ENCODE data around the gene GALNT7.
A peak's percentile ranks its signal among the peaks of the same experiment; 100 is the strongest.

GALNT7 gene

DNA sequence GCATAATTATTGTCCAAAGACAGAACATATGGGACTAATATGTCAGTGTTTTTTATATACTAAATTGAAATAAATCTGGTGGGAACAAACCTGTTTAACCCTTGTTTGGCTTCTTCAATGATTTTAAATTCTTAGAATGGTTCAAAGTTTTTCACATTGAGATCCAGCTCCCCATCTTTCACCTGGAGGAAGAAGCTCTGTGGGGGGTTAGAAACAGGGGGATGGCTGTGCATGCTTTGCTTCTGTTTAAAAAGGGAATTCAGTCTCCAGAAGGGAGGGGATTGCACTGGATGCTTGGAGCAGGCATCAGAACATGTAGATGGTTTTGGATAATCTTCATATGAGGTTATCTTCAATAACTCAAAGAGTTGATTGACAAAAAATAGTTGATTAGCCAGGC lies 72.1 kb downstream of the GALNT7 start:
- no peak for DNase-seq

DNA sequence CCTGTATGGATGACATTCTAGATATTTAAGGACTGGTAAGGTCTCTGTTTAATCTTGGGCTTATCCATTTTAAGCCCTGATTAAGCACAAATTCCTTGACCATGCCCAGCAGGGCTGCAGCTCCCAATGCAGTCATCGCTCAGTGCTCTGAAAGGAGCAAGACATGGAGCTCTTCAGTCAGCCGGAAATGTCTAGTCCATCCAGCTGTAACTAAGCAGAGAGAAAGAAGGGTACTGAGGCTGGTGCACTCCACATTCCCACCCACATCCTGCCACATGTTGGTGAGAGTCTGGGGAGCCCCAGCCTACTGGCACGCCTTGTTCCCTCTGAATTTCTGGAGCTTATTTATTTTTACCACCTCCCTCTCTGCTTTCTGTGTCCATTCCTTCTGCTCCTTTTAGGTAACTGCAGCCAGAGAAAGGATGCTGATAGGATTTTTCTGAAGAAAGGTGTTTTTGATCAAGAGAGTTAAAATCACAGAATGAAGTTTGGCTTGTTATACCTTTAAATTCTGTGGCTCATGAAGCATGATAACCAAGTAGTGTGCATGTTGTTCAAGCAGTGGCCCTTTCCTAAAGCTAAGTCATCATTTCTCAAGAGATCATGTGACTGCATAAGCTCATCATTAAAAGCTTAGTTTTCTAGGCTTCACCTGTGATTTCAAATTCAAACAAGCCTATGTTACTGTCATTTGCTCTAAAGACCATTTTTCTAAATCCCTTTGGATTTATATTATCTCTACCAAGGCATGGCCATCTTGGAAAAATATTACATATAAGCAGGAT lies 74.0 kb downstream of the GALNT7 start:
- no peak for DNase-seq

DNA sequence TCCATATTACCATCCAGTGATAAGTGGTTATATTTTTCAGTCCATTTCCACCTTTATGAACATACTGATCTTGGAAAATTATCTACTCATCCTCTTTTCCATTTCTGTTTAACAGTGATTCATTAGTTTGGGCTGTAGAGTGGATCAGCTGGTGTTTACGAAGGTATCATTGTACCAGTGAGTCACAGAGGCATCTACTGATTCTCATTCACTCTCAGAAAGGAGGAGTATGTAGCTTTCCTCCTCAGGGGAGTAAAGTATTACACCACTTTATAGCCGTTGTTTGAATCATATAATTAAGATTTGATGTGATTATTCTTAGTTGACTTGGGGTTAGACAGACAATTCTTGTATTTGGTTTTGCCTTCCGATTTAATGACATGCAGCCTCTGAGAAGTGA lies 74.7 kb downstream of the GALNT7 start:
- DNase-seq, result no peak

DNA sequence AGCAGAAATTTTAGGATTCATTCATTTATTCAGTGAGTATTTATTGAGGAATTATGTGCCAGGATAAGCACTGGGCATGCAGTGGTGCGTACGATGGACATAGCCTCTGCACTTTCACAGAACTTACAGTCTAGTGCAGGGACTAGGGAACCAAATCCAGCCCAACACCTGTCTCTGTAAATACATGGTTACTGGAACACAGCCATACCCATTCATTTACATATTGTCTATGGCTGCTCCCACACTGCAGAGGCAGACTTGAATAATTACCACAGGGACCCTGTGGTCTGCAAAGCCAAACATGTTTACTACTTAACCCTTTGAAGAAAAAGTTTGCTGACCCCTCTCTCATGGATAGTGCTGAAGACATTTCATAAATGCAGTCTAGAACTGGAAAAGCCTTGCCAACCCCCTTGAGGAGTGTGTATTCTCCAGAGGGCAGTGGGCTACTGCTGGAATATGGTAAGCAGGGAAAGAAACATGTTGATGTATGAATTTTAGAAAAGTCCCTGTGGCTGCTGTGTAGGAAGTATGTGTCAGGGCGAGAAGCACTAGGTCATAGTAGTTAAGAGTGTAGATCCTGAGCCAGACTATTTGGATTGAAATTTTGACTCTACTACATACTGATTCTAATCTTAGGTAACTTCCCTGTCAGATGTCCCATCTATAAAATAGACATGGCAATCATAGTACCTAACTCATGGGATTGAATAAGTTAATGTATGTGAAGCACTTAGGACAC lies 75.5 kb downstream of the GALNT7 start:
- no peak for DNase-seq

DNA sequence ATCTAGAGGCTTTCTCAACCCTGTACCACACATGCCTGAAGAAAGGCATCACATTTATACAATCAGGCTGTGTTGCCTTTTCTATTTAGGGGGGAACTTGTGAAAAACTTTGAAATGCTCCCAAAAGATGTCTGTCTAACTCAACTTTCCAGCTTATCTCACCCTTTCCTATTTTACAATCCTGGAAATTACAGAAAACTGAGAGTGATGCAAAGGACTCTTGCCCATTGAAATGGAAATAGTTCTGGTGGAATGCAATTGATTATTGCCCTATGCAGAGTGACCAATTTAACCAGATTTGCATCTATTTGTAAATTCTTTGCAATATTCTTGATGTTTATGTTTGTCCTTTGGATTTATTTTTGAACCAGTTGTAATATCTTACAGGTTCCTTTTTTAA lies 77.3 kb downstream of the GALNT7 start:
- DNase-seq, result no peak

DNA sequence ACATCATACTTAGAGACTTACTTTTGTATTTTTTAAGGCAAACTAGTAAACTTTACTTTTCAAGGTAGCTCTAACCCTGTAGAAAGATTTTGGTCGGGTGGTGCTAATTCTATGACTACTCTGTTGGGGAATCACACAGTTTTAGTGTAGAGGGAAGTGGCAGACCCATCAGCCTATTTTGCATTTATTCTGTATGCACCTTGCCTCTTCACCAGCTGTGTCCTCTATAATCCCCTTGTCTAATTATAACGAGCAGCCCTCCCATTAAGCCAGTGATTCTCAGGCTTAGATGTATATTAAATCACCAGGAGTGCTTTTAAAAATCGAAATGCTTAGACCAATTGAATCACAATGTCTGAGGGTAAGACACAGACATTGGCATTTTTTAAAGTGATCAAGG lies 78.1 kb downstream of the GALNT7 start:
- no peak for DNase-seq

- DNase-seq, result no peak
Observed at GRCh38 chr4:173247321-173247720, 78.7 kb downstream of the GALNT7 start.

GRCh38 chr4:173248690-173249089 lies 80.1 kb downstream of the GALNT7 start:
- no peak for DNase-seq

GRCh38 chr4:173252024-173252935 lies 83.7 kb downstream of the GALNT7 start:
- peak; percentile 37 for DNase-seq

DNA sequence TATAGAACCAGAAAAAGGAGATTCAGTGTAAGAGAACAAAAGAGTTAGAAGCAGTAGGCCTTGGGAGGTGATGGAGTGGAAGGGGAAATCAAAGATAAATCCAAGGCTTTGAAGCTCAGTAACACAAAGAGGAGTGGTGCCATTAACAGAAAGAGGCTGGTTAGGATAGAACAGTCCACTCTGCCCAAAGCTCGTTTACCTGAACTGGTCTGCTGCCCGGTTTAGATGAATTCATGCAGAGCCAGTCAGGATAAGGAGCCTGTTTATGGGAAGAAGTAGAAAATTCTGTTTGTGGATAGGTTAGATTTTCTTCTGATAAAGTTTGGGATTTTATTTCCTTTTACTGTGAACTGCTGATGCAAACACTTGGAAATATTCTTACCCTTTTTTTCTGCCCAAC lies 85.0 kb downstream of the GALNT7 start:
- DNase-seq, result no peak

DNA sequence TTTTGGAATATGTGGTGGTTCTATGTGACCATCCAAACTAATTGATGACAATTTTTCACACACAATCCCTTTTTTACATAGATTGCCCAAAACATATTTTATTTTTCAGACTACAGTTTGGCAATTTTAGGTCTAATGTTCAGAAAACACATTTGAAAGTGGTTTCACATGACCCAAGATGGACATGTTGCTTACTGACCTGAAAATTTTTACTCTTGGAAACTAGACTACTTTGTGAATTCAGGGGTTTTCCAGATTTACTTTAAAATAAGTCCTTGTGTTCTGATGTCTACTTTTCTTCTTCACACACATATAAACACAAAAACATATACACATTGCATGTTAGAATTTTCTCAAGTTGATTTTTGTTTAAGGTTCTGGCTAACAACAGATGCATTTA lies 86.0 kb downstream of the GALNT7 start:
- no peak for DNase-seq

GRCh38 chr4:173256825-173257224 lies 88.2 kb downstream of the GALNT7 start:
- DNase-seq, result no peak

DNA sequence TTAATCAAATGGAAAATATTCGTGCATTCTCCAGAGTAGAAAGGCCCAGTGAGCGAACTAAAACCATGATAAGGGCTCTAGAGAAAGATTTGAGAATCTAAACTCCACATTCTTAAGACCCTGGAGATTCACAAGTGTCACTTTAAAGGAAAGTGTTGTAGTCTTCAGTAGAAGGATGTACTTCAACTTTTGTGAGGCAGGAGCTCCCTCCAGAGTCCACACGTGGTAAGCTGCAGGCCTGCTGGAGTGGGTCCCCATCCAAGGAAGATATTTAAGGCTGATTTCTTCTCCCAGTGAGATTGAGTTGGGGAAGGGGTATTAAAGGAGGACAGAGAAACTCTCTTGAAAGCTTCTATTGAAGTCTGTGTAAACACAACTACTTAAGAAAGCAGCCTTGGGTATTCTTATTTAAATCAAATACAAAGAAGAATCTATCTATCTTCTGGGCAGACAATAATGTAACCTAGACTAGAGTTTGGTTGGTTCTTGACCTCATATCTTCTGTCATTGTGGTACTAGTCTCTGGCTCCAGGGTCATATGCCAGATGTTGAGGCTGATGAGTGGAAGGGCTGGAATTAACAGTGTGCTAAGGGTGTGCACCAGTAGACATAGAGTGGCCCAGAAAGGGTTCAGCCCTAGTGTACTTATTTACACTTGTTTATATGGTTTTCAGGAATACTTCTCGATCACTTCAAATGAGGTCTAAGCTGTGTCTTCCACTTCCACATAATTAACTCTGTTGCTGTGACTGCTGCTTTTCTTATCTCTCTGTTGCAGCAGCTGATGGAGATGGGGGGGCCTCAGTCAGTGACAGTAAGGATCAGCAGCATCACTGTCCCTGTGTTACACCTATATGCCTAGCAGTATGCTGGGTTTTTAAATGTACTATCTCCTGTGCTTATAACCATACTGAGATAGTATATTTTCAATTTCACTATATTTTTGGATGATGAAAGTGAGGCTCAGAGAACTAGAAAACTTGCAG lies 89.4 kb downstream of the GALNT7 start:
- peak; percentile 51 for DNase-seq

DNA sequence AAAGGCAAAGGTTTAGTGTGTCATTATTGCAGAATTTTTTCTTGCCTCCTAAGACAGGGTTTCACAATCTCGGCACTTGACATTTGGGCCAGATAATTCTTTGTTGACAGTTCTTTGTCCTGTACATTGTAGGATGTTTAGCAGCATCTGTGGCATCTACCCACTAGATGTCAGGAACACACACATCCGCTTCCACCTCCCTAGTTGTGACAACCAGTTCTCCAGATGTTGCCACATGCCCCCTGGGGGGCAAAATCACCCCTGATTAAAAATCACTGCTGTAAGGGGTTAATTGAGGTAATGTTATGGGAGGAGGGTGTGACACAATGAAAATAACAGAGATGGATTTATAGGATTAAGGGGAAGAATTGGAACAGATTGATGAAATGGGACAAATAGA lies 90.3 kb downstream of the GALNT7 start:
- DNase-seq, result no peak

- DNase-seq, result no peak
Observed at GRCh38 chr4:173259310-173259709, 90.7 kb downstream of the GALNT7 start.

DNA sequence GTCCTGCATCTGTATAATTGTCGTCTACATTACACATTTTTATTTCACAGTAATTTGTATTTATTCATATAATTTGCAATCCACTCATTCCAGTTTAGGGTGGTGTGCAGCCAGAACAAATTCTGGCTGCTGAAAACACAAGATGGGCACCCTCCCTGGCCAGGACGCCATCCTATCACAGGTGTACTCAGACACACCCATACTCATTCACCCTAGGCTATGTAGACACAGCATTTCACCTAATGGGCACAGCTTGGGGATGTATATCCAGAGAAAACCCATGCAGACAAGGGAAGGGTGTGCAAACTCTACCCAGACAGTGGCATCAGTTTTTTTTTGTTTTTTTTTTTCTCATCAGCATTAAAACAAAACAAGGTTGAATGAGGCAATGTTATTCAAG lies 92.4 kb downstream of the GALNT7 start:
- DNase-seq, result no peak

- DNase-seq, result no peak
Observed at GRCh38 chr4:173262375-173262774, 93.8 kb downstream of the GALNT7 start.

DNA sequence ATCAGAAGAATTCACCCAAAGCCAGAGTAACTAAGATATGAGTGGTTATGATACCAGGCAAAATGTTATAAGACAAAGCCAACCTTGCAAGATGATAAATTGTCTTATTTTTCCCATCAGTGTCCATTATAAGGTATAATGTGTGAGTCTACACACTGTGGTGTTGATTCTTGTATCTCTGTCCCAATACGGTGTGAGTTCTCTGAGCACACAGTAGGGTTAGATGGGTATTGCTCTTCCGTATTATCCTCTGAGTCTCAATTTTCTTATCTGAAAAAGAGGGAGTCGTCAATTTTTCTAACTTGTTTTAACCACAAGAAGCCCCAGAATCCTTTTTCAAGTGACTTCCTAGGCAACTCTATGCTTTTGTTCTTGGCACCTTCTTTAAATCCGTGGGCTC lies 95.6 kb downstream of the GALNT7 start:
- DNase-seq, result no peak

DNA sequence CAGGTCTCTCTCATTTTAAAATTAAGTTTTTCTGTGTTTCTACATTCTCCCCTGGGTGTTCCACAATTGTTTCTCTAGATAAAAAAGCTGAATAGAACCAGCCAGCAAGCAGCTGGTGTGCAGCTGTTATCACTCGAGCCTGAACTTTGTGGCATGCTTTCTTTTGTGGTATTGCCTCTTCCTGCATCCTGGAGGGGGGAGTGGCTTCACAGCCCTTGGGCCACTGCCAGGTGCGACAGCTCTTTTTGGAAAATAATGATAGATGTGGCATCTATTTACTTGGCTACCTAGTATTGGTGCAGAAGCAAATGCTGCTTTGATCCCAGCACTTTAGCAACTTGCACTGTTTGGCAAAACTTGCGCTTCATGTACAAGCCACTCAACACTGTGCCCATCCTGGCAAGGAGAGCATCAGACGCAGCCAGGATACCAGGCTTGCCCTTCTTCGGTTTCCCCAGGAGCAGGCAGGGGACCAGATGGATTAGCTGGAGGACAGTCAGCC lies 96.1 kb downstream of the GALNT7 start:
- DNase-seq, result no peak

DNA sequence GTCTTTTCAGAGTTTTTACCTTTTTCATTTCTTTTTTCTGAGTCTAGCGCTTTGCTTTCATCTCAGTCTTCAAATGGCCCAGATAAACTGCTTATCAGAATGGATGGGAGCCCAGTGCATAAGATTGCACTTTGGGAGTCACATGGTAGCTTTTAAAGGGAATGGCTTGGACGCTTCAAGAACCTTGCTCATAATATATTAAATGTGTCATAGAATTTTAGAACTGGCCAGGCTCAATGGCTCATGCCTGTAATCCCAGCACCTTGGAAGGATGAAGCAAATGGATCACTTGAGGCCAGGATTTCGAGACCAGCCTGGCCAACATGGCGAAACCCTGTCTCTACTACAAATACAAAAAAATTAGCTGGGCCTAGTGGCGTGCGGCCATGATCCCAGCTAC lies 97.1 kb downstream of the GALNT7 start:
- DNase-seq, result no peak

- no peak for DNase-seq
Observed at GRCh38 chr4:173267711-173268110, 99.1 kb downstream of the GALNT7 start.

- no peak for DNase-seq
Observed at GRCh38 chr4:173269280-173269679, 100.7 kb downstream of the GALNT7 start.

Data from activated CD4-positive, alpha-beta T cell treated with anti-CD3 and anti-CD28 coated beads, Interleukin-2, amount 50 U/mL, for 16 hours (primary cell).